Erythroblast (primary cell): ENCODE measurements around the gene MAD1L1.

Experiments
- GATA1 ChIP-seq: IDR thresholded peaks from 2 replicates; pipeline ENCODE4 v1.6.1; 2011; ENCODE audit warnings: low read depth, mild to moderate bottlenecking, control low read depth, low read length, moderate library complexity
- POLR2A ChIP-seq: IDR thresholded peaks from 2 replicates; pipeline ENCODE4 v1.6.1; 2011; ENCODE audit warnings: mild to moderate bottlenecking, low read length

- TF ChIP-seq POLR2A = no peak
- TF ChIP-seq GATA1 = no peak
Measured at GRCh38 chr7:2023877-2024566, 208.7 kb downstream of the MAD1L1 start.
